Myocyte (in vitro differentiated cells): ENCODE results near the gene PDP2. TPM values are rescaled to one million over a fixed set of nuclear protein-coding genes. Genes with fewer than 3 reads are reported as not detected.
A peak's percentile ranks its signal among the peaks of the same experiment; 100 is the strongest.
"Not testable (repeated sequence)": the region's sequence is repeated elsewhere in the genome, so short reads cannot be mapped to it uniquely, and the experiment has no call there.

Source experiments
- DNase-seq: peaks from one replicate; pipeline ENCODE4 v3.0.0-alpha.2; 2012; ENCODE audit warnings: low read depth
- total RNA-seq: library from RNA; depleted of rRNA; stranded (reverse); fragments of >200 nt; gene quantifications from 2 replicates; pipeline ENCODE4 v1.2.3, GENCODE V29; 2014

The PDP2 gene
- total RNA-seq, 1 donor from 2014 or later, result 4.6 TPM

DNA sequence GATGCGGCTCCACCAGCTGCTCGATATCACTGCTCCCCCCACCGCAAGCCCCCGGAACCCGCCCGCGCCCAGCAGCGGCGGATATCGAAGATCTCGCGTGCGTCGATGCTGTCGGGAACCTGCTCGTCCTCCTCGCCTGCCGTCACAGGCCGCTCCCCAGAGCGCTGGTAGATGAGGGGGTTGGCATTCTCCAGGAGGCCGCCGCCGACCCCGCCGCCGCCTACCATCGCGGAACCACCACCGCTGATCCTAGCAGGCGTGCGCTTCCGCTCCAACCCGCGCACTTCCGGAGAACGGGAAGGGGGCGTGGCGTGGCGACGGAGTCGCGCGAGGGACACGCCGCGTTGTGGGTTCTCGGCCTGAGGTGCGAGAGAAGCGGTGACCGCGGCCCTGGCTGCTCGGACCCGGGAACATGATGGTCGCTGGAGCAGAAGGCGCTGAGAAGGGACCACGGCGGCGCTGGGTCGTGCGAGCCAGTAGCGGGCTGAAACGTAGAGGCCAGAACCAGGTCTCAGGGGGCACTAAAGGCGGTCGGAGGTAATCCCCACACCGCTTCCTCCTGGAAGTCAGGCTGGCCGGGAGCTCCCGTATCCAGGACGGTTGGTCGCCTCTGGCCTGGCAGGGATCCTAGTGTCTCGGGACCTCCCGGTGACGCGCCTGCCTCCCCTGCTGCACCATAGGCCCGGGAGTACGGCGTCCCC lies 54.0 kb downstream of the PDP2 start, which contains the start of gene CIAO2B:
CIAO2B (minus strand) TSS at position 265 of the 701 bp plus-strand sequence; CDS start at position 227, 38 bp downstream.
- DNase-seq, result peak; percentile 91

GRCh38 chr16:66934839-66935313 lies 54.6 kb downstream of the PDP2 start:
- DNase-seq, result not testable (repeated sequence)

- peak; percentile 68 for DNase-seq
Observed at GRCh38 chr16:66935314-66936011, 55.1 kb downstream of the PDP2 start, which contains the start of gene CES2. Gene CES2, plus strand, starts transcription at chr16:66935516. Its CDS starts 120 bp downstream, at chr16:66935636.

GRCh38 chr16:66936462-66936861 lies 56.1 kb downstream of the PDP2 start:
- DNase-seq, result no peak

DNA sequence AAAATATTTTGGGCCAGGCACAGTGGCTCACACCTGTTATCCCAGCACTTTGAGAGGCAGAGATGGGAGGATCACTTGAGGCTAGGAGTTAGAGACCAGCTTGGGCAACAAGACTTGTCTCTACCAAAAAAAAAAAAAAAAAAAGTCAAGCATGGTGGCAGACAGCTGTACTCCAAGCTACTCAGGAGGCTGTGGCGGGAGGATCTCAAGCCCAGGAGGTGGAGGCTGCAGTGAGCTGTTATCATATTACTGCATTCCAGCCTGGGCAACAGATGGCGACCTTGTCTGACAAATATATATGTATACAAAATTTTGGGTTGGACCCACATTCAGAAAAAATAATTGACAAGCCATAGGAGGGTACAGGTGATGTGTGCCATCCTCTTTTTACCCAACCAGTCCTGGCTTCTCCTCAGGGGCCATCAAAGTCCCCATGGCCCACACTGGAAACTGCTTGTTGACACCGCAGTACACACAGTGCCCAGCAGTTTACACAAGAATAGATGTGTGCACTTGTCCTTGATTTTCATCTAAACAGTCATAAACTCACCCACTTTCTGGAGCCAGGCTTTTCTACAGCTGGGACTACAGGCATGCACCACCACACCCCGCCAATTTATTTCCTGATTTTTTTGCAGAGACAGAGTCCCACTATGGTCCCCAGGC lies 56.7 kb downstream of the PDP2 start:
- no peak for DNase-seq

DNA sequence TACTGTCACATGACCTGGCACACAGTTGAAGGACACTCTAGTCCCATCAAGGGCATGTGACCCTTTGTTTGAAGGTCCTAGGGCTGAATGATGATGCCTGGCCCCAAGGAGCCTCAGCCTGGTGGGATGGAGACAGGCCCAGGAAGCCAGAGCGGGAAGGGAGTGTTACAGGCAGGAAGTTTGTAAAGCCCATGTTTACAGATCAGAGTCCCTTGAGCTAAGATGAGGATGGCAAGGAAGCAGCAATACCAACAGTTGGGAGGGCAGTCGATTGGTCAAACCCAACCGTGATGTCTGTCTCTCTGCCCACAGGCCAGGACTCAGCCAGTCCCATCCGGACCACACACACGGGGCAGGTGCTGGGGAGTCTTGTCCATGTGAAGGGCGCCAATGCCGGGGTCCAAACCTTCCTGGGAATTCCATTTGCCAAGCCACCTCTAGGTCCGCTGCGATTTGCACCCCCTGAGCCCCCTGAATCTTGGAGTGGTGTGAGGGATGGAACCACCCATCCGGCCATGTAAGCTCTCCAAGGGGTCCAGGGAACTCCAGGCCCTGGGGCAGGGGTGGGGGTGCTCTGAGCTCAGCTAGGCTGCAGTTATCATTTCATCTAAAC lies 57.5 kb downstream of the PDP2 start:
- DNase-seq, result no peak

- no peak for DNase-seq
Observed at GRCh38 chr16:66939366-66939765, 59.1 kb downstream of the PDP2 start.

GRCh38 chr16:66940236-66940635 lies 59.9 kb downstream of the PDP2 start:
- no peak for DNase-seq

Other genes starting within 250 kb of the PDP2 start
- gene CMTM4, start 183.8 kb upstream of the PDP2 start, total RNA-seq, result 10.7 and 10.9 TPM in 2 replicates
- 108 and 137 TPM in 2 replicates for gene DYNC1LI2, start 128.9 kb upstream of the PDP2 start, total RNA-seq
- gene TERB1, start 78.9 kb upstream of the PDP2 start, total RNA-seq, result not detected in 2 replicates
- 57.6 and 65.4 TPM in 2 replicates for gene NAE1, start 49.5 kb upstream of the PDP2 start, total RNA-seq
- gene CA7, start 36.1 kb upstream of the PDP2 start, total RNA-seq, result 3.4 and 4.2 TPM in 2 replicates
- gene CDH16, start 38.4 kb downstream of the PDP2 start, total RNA-seq, result 1.1 TPM in 1 of 2 replicates, not detected in the other
- 26.3 and 60.5 TPM in 2 replicates for gene RRAD, start 45.0 kb downstream of the PDP2 start, total RNA-seq
- gene CIAO2B, start 53.9 kb downstream of the PDP2 start, total RNA-seq, result 168 and 235 TPM in 2 replicates
- 70.7 and 81.0 TPM in 2 replicates for gene CES2, start 55.0 kb downstream of the PDP2 start, total RNA-seq
- 1.7 and 1.9 TPM in 2 replicates for gene CES3, start 80.8 kb downstream of the PDP2 start, total RNA-seq
- 0.10 and 0.19 TPM in 2 replicates for gene CES4A, start 108.1 kb downstream of the PDP2 start, total RNA-seq
- gene CBFB, start 148.6 kb downstream of the PDP2 start, total RNA-seq, result 54.1 and 75.1 TPM in 2 replicates
- 22.4 and 30.7 TPM in 2 replicates for gene PHAF1, start 229.4 kb downstream of the PDP2 start, total RNA-seq